LNCAP (cell line): ENCODE measurements around the gene FAHD2A.

Experiments used
- CTCF ChIP-seq: fragments of 450-650 bp; IDR thresholded peaks from 2 replicates; pipeline ENCODE4 v1.5.1; 2017; ENCODE audit warnings: mild to moderate bottlenecking

Gene FAHD2A

GRCh38 chr2:95384854-95385569, 17.5 kb upstream of the FAHD2A start:
- TF ChIP-seq CTCF, result no peak

- no peak for TF ChIP-seq CTCF
These were observed 16.9 kb upstream of the FAHD2A start for GRCh38 chr2:95385570-95385984.

- TF ChIP-seq CTCF, result no peak
These were observed 16.5 kb upstream of the FAHD2A start for GRCh38 chr2:95386031-95386430.

GRCh38 chr2:95387358-95387757, 15.2 kb upstream of the FAHD2A start:
- no peak for TF ChIP-seq CTCF

GRCh38 chr2:95388091-95388692, 14.3 kb upstream of the FAHD2A start:
- TF ChIP-seq CTCF, result no peak

- TF ChIP-seq CTCF, result no peak
These were observed 13.7 kb upstream of the FAHD2A start for GRCh38 chr2:95388856-95389244.

GRCh38 chr2:95389245-95390119, 13.0 kb upstream of the FAHD2A start:
- TF ChIP-seq CTCF, result peak; percentile 89
